Left lobe of liver (tissue), 2 donors: ENCODE data around the gene AKR1D1. TPM values are rescaled to one million over a fixed set of nuclear protein-coding genes. Genes with fewer than 3 reads are reported as not detected.
"Not testable (repeated sequence)": the region's sequence is repeated elsewhere in the genome, so short reads cannot be mapped to it uniquely, and the experiment has no call there.

ENCODE experiments used
- ATAC-seq: fragments of 200-7000 bp; cut with Tn5 transposase; one replicate; pipeline ENCODE4 v1.9.1; 2020; ENCODE audit warnings: mild to moderate bottlenecking, moderate library complexity
- DNase-seq: peaks from one replicate; pipeline ENCODE4 v3.0.0-alpha.2; 2020; ENCODE audit warnings: low spot score
- total RNA-seq: library from RNA; stranded (reverse); gene quantifications from one replicate; pipeline ENCODE4 v1.2.1, GENCODE V29; 2021
- donor health status: DM: no; HTN: no; CAD: no; lungs with moderate emphysema.
- donor health status: DM: no; HTN: yes; CAD: no.

AKR1D1 gene
- total RNA-seq, 1 donor from 2014 or later, result 206 TPM

DNA sequence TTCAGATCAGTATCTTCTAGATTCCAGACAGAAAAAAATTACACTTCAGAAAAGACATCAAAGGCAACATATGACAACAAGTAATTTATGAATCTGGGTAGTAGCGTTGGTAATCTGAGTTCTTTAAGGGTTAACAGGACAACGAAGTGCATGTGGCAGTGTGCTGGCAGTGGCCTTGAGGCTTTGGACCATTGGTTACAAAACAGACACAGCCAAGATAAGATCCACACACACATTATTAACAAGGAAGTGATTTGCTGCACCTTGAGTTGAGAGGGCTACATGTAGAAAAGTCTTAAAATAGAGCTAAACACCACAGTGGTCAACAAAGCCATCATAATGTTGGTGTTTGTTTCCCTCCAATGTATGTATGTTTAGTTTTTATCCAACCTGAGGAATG lies 40.6 kb downstream of the AKR1D1 start:
- DNase-seq, result no peak
- peak; percentile 52 for ATAC-seq

DNA sequence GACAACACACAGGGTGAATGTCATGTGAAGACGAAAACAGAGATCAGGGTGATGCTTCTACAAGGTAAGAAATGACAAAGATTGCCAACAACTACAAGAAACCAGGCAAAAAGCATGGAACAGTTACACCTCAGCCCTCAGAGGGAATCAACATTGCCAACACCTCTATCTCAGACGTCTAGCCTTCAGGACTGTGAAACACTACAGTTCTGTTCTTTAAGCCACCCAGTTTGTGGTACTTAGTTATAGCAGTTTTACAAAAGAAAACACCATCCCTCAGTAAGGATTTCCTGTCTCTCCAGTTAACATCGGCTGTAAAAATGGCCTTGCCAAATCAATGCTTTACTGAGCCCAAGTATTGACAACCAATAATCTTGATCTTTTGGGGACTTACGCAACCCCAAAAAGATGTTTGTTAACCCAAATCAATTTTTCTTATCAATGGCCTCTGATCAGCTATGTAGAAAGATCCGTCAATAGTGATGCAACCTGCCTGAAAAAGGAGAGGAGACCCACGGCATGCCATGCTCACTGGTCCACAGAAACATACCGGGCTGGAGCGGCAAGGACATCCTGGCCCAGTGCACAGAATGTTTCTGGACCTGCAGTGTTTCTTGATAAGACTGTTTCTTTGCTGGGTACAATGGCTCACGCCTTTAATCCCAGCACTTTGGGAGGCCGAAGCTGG lies 44.0 kb downstream of the AKR1D1 start:
- DNase-seq, result no peak
- ATAC-seq, result peak; percentile 45

DNA sequence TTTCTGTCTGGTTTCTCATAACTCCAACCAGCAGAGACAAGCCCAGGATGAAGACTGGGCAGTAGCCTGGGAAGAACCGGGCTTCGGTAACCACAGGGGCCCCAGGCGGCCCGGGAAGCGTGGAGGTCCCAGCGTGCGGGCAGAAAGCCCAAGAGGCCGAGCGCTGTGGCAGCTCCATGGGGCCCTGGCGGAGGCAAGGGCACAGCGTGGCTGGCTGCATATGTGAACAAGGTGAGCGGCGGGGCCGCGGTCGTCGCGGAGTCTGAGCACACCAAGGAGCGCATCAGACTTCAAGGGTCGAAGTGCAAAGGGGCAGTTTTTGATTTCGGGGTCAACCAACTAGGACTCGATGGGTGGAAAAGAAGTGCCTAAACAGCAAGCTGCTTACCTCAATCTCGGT lies 45.9 kb downstream of the AKR1D1 start:
- DNase-seq (no peak), ATAC-seq (no peak)

DNA sequence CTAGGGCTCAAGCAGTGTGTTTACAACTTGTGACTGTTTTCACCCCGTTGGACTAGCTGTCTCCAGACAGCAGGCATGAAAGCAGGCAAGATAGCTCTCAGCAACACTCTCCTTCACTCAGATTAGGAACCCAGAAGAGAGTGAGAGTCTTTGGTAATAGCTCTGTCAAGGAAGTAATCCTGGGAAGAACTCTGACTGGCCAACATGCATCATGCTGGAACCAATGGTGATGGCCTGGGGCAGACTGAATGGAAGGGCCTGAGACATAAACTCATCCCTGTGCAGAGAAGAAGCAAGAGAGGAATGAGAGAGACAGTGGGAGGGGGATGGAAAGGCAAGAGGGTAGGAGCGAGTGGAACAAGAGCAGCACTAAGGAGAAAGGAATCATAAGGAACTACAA lies 48.9 kb downstream of the AKR1D1 start:
- DNase-seq (no peak), ATAC-seq (no peak)

DNA sequence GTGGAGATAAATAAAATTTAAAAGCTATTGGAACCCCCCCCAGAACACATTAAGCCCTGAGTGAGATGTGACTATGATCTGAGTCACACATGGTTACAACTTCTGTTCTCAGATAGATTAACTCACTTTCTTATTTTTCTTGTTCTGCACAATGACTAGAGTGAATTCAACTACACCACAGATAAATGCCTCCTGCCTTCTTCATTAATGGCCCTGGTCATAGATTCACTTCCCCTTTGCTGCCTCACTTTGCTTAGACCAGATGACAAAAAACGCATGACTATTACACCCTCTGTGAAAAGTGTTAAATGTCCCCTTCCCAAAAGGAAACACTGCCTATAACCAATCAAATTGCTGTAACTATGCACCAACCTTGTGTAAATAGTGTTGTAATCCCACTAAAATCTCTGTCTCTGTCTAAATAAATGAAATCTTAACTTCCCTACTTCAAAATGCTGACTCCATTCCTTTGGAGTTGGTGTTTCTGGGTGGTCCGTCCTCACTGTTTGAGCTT lies 49.4 kb downstream of the AKR1D1 start:
- ATAC-seq, result peak; percentile 71
- DNase-seq, result no peak

DNA sequence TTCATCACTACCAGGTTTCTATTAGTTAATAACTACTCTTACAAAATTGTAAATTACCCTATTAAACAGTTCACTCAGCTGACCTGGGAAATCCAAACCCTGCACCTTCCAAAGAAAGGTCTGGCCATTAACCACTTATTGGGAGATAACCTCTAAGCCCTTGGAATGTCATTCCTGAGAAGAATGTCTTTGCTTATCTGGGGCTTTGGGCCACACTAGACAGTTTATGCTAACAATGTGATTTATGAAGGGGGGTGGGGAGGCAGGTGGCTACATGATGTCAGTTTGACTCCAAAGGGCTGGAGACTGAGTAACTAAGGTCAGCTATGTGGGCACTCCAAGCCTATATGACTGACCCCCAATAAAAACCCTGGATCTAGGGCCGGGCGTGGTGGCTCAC lies 50.7 kb downstream of the AKR1D1 start:
- no peak for ATAC-seq

DNA sequence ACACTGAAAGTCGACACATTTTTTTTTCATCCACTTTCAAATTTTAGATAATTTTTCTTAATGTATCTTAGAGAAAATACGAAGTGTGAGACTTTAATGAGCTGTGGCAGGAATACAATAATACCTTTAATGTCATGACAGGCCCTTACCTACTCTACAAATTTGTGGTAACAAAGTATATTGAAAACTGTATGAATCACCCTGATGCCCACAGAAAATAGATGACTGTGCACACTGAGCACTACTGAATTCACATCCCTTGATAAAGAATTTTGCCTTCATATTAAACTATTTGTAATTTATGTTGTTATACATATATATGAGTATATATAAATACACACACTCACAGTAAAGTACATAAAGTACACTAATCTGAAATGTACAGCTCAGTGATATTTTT lies 51.7 kb downstream of the AKR1D1 start:
- DNase-seq, result no peak
- no peak for ATAC-seq

More for the DNA sequence above, 50.7 kb downstream of the AKR1D1 start:
- DNase-seq, result no peak

DNA sequence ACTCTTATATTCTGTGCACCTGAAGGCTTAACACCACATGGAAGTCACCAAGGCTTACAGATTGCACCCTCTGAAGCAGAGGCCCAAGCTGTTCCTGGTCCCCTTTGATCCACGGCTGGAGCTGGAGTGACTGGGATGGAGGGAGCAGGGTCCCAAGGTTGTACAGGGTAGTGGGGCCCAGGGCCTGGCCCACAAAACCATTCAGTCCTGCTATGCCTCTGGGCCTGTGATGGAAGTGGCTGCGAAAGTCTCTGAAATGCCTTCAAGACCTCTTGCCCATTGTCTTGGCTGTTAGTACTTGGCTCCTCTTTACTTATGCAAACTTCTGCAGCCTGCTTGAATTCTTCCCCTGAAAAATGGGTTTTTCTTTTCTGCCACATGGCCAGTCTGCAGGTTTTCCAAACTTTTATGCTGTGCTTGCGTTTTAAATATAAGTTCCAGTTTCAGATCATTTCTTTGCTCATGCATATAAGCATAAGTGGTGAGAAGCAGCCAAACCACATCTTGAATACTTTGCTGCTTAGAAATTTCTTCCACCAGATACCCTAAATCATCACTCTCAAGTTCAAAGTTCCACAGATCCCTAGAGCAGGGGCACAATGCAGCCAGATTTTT lies 53.4 kb downstream of the AKR1D1 start:
- ATAC-seq (no peak), DNase-seq (no peak)

DNA sequence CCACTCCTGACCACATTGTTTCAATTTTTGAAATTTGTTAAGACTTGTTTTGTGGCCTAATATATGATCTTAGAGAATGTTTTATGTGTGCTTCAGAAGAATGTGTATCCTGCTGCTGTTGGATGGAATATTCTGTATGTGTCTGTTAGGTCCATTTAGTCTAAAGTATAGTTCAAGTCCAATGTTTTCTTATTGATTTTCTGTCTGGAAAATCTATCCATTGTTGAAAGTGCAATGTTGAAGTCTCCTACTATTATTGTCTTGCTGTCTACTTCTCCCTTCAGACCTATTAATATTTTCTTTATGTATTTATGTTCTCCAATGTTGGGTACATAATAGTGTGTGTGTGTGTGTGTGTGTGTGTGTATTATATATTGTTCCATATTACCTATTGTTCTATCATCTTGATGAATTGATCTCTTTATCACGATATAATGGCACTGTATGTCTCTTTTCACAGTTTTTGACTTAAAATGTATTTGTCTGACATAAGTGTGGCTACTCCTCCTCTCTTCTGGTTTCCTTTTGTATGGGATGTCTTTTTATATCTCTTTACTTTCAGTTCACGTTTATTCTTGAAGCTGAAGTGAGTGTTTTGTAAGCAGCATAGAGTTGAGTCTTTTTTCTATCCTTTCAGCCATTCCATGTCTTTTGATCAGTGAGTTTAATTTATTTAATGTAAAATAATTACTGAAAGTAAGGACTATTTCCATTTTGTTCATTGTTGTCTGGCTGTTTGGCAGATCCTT lies 61.3 kb downstream of the AKR1D1 start:
- ATAC-seq, result no peak
- DNase-seq, result no peak

DNA sequence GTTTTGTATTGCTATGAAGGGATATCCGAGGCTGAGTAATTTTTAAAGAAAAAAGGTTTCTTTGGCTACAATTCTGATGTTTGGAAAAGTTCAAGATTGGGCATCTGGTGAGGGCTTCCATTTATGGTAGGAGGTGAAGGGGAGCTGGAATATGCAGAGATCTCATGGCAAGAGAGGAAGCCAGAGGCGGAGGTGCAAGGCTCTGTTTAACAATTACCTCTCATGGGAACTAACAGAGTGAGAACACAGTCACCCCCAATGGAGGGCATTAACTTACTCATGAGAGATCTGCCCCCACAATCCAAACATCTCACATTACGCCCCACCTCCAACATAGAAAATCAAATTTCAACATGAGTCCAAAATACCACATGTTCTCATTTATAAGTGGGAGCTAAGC lies 62.0 kb downstream of the AKR1D1 start:
- DNase-seq (no peak), ATAC-seq (no peak)

DNA sequence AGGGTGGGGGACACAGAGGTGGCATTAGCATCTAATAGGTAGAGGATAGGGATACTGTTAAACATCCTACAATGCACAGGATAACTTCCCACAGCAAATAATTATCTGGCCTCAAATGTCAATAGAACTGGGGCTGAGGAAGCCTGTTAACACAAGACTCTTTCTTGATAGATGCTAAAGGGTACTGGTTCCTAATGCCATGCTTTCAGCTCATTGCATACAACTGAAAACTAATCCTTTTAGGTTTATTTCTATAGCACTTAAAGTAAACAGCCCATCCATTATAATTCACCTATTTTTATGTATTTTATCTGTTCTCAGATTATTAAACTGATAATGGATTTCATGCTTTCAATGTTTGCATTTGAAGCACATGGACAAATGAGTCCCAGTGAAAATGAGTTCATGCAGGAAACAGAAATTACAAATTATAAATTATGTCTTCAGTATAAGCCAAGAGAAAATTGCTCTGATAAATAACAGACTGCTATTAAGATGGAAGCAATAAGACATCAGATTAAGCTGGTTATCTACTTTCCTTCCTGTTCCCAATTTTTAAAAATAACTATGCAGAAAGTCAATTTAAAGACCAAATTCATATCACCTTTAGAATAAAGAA lies 66.4 kb downstream of the AKR1D1 start:
- DNase-seq (no peak), ATAC-seq (no peak)

DNA sequence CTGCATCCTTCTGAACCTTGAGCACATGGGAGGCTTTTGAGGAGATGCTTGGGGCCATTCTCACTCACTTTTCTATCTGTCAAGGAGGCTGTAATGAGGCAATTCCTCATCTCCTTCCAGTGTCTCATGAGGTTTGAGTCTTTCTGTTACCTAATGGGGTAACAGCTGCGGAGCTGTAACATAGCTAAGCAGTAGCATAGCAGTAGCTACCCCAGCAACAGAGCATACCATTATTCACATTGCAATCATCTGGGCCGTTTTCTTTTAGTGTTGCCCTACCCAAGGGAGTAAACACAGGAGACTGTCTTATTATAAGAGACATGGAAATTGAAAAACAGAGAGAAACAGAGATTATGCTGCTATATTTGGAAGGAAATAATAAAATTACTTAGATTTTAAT lies 68.7 kb downstream of the AKR1D1 start:
- ATAC-seq (no peak), DNase-seq (no peak)

DNA sequence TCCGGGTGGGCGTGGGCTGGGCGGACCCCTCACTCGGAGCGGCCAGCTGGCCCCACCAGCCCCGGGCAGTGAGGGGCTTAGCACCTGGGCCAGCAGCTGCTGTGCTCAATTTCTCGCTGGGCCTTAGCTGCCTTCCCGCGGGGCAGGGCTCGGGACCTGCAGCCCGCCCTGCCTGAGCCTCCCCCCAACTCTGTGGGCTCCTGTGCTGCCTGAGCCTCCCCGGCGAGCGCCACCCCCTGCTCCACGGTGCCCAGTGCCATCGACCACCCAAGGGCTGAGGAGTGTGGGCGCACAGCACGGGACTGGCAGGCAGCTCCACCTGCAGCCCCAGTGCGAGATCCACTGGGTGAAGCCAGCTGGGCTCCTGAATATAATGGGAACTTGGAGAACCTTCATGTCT lies 70.0 kb downstream of the AKR1D1 start:
- DNase-seq, ATAC-seq: not testable (repeated sequence)

DNA sequence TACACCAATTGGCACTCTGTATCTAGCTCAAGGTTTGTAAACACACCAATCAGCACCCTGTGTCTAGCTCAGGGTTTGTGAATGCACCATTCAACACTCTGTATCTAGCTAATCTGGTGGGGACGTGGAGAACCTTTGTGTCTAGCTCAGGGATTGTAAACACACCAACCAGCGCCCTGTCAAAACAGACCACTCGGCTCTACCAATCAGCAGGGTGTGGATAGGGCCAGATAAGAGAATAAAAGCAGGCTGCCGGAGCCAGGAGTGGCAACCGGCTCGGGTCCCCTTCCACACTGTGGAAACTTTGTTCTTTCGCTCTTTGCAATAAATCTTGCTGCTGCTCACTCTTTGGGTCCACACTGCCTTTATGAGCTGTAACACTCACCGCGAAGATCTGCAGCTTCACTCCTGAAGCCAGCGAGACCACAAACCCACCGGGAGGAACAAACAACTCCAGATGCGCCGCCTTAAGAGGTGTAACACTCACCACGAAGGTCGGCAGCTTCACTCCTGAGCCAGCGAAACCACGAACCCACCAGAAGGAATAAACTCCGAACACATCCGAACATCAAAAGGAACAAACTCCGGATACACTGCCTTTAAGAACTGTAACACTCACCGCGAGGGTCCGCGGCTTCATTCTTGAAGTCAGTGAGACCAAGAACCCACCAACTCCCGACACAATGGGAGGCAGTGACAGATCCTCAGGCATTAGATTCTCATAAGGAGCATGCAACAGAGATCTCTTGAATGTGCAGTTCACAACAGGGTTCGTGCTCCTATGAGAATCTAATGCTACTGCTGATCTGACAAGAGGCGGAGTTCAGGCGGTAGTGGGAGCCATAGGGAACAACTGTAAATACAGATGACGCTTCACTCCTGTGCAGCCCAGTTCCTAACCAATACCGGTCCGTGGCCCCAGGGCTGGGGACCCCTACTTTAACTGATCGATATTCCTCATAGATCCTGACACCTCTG lies 70.8 kb downstream of the AKR1D1 start:
- ATAC-seq, DNase-seq: not testable (repeated sequence)

DNA sequence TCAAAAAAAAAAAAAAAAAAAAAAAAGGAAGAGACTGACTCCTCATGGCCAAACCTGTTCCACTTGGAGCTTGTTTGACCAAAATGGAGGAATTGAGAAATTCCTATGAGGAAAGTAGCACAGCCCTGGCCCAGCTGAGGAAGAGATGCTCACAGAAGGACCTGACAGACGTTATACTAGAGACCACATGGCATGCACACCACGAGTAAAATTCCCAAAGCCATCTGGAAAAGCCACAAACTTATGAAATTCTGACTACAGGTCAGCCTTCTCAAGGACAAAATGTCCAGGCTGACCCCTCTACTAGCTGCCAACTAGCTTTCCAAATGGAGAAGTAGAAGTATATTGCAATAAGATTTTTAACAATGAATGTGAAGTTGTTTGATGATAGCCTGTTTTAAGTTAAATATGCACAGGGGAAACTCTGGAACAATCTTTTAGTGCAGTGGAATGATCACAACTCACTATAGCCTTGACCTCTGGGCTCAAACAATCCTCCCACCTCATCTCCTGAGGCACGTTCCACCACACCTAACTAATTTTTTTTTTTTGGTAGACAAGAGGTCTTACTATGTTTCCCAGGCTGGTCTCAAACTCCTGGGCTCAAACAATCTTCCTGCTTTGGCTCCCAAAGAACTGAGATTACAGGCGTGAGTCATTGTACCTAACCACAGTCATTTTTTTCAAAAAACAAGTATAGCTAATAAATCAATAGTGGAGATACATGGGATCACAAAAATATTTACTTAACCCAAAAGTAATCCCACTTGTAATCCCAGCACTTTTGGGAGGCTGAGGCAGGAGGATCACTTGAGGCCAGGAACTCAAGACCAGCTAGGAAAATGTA lies 75.7 kb downstream of the AKR1D1 start:
- ATAC-seq (peak; percentile 33), DNase-seq (no peak)

DNA sequence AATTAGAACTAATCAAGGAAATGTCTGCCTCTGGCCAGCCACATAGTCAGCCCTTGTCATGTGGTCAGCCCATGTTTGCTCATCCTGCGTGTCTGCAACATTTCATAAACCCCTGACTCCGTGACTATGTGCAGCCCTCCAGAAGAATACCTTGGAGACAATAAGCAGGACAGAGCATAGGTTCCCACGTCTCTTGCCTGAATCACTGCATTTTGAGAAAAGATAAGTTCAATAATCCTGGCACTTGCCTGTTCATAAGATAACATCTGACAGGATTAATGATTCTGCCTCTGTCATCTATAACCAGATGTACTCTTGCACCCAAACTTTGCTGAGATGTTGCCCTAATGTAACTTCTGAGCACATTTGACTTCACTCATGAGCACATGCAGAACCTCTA lies 78.4 kb downstream of the AKR1D1 start:
- ATAC-seq, result no peak

DNA sequence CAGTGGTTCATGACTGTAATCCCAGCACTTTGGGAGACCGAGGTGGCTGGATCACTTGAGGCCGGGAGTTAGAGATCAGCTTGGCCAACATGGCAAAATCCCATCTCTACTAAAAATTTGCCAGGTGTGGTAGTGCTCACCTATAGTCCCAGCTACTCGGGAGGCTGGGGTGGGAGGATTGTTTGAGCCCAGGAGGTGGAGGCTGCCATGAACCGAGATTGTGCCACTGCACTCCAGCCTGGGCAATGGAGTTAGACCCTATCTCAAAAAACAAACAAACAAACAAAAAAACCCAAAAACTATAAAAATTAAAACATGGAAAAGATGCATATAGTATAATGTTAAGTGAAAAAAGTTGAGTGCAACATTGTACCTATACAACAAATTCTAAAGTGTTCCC lies 81.4 kb downstream of the AKR1D1 start:
- no peak for DNase-seq
- ATAC-seq, result no peak

More for the DNA sequence above, 78.4 kb downstream of the AKR1D1 start:
- no peak for DNase-seq

DNA sequence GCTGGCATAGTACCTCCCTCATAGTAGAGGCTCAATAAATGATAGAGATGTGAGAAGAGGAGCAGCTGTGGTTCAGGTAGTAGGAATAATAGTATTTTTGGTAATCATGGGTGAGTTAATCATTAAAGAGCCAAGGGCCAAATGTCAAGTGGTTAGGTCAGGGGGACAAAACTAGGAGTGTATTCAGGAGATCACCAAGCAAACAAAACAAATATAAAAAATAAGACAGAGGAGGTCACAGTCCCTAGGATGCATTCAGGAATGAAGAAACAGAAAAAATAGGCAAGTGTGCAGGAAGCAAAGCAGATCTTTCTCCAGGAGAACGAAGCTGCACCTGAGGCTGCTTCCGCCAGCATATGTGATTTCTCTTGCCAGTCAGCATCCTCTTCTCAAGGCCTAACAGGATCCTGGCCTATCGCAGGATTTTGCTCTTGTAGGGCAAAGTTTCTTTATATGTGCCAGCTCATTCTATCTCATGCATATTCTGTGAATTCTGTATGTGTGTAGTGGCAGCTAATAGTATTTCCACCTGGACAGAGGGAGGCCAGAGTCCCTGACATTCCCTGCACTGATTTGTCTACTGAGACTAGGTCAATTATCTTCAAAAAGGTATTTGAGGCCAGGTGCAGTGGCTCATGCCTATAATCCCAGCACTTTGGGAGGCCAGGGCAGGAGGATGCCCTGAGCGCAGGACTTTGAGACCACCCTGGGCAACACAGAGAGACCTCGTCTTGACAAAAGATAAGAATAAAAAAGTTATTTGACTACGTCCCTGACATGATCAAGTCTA lies 82.7 kb downstream of the AKR1D1 start:
- DNase-seq, result no peak

More for the DNA sequence above, 82.7 kb downstream of the AKR1D1 start:
- ATAC-seq, result peak; percentile 82
